ENCODE measurements around the gene PROM2. TPM values are rescaled to one million over a fixed set of nuclear protein-coding genes. Genes with fewer than 3 reads are reported as not detected.

Gene PROM2
- polyA plus RNA-seq, 1 donor, result 39.1 TPM

GRCh38 chr2:95337829-95338228 lies 63.6 kb downstream of the PROM2 start:
- no peak for DNase-seq

Other genes starting within 250 kb of the PROM2 start
- 263 TPM for gene MAL, start 248.7 kb upstream of the PROM2 start, polyA plus RNA-seq (ENCODE audit: insufficient read length)
- 85.6 TPM for gene MRPS5, start 152.6 kb upstream of the PROM2 start, polyA plus RNA-seq (ENCODE audit: insufficient read length)
- gene ZNF514, start 114.6 kb upstream of the PROM2 start, polyA plus RNA-seq (ENCODE audit: insufficient read length), result 33.3 TPM
- 9.0 TPM for gene ZNF2, start 108.6 kb upstream of the PROM2 start, polyA plus RNA-seq (ENCODE audit: insufficient read length)
- 7.6 TPM for gene ZNF892, start 66.9 kb upstream of the PROM2 start, polyA plus RNA-seq (ENCODE audit: insufficient read length)
- 17.7 TPM for gene KCNIP3, start 22.9 kb downstream of the PROM2 start, polyA plus RNA-seq (ENCODE audit: insufficient read length)
- 40.8 TPM for gene FAHD2A, start 128.3 kb downstream of the PROM2 start, polyA plus RNA-seq (ENCODE audit: insufficient read length)
- 0.17 TPM for gene TRIM43B, start 210.3 kb downstream of the PROM2 start, polyA plus RNA-seq (ENCODE audit: insufficient read length)

All from left kidney (tissue), 2 donors.